MM.1S (cell line): ENCODE data around the gene SCAANT1.

ENCODE experiments used
- CTCF ChIP-seq: fragments of 300-600 bp; sonication (generic); IDR thresholded peaks from 2 replicates; pipeline ENCODE4 v1.5.1; 2016; ENCODE audit warnings: antibody characterized with exemption, low read length, mixed read lengths
- EZH2 ChIP-seq: fragments of 300-600 bp; sonication (generic); optimal IDR thresholded peaks from 2 replicates; pipeline ENCODE3; 2017; ENCODE audit warnings: low read depth, mild to moderate bottlenecking, antibody characterized with exemption, low read length, mixed read lengths

DNA sequence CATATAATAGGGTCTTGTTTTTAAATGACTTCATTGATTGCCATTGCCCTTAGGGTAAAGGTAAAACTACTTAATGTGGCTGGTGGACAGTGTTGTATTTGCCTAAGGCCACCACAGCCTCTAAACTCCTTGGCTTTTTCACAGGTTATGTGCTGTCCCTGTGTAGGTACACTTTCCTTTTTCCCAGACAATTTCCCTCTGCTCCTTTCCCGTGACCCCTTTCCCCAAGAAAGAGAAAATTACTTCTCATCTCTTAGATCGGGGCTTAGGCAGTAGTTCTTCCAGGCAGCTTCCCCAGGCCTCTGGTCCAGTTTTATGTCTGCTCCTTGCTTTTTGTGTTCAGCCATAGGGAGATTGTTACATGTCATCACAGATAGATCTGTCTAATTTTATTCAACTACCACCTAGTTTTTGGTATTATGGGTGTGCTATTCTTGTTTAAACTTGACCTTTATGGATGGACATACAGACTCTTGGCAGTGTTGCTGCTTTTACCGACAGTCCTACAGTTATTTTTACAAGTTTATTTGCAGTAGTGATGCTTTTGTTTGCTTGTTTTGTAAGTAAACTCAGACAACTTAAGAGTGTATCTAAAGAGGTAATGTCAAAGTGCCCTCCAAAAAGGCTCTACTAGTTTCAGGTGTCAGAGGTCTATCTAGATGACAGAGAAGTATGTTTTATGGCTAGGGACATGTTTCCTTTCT is 20.5 kb upstream of the SCAANT1 start:
- TF ChIP-seq CTCF = no peak
- no peak for TF ChIP-seq EZH2
